ENCODE results near the gene ADAM12.
A peak's percentile ranks its signal among the peaks of the same experiment; 100 is the strongest.
"Not testable (repeated sequence)": the region's sequence is repeated elsewhere in the genome, so short reads cannot be mapped to it uniquely, and the experiment has no call there.

The ADAM12 gene

DNA sequence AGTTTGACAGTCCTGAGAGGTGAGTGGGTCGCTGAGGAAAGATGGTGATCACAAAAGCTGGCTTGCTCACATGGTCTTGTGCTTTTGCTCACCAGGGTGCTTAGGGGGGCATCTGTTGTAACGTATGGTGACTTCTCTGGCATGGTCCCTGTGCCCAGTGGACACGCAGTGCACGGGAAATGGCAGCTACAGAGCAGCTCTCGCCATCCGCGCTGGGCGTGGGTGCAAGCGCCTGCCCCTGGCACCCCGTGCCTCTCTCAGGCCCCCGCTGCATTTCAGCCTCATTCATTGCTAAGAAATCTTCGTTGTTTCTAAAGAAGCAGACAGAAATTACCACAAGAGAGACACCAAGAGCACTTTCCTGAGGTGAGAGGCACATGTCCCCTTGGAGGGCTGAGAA lies 390.7 kb downstream of the ADAM12 start:
- DNase-seq = no peak

DNA sequence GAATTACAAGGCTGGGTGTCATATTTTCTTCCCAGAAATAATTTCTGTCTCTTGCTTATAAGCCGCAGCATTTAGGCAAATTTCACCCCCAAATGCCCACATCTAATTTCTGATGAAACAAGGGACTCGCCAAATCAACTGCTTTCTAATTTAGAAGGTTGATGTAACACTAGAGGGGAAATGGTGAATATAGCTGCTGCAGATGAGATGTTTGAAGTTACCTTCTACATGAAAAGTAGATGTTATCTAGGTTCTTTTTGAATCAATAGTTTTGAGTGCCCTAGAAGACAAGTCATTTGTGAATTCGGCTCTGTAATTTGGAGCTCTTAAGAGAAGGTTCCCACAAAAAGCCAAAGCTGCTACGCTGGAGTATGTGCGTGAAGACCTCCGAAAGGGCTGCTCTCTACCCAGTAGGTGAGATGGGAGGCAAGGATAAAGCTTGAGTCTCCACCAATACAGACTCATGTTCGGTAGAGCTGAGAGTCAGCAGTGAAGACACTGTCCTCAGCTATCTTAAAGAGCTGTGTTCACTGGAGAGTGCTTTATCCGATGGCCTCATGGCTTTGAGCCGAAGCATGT lies 392.5 kb downstream of the ADAM12 start:
- DNase-seq = no peak

DNA sequence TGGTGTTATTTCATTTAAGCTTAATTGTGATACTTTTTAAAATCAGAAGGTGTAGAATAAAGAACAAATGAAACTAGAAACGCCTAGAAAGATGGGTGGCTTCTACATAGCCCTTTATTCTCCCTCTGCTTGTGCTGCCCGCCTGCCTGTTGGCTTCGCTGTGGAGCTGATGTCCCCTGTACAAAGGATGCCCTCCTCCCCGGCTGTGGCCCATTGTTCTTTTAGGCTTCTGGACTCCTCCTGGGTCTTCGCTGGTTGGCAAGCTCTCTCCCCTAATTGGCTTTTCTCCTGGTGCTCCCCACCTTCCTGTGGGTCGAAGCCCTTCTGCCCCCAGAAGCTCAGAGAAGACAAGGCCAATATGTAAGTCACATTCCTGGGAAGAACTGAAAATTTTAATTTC lies 393.7 kb downstream of the ADAM12 start:
- DNase-seq = no peak

DNA sequence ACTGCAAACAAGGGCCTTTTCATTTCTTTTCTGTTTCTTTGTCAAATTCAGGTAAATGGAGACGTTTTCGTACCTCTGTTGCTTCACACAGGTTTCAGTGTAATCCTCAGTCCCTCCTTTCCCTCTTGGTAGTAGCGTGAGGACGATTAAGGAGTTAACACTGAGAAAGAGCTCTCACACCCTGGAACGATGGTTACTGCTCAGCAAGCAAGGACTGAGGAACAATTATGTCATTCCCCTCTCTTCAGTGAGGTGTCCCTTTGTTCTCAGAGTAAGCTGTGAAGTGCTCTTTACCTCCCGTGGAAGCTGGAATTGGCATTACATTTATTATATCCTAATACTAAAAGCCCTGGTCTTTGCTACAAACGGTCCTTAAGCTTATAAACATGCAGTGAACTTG lies 396.0 kb downstream of the ADAM12 start:
- DNase-seq = no peak

DNA sequence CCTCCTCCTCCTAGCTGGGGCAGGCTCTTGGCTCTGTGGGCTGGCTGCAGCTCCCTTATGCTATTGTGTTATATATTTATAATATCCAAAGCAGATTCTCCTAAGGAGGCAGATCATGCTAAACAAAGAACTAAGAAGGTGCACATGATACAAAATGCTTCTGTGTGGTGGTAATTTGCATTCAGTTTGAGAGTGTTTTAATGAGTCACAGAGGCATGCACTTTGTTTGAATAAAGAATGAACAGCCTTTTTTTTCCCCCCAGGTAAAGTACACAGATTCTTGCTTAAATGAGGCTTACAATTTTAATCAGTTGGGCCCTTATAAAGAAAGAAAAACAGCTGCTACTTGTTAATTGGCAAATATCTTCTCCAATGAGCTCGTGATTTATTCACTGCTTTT lies 396.9 kb downstream of the ADAM12 start:
- no peak for DNase-seq

DNA sequence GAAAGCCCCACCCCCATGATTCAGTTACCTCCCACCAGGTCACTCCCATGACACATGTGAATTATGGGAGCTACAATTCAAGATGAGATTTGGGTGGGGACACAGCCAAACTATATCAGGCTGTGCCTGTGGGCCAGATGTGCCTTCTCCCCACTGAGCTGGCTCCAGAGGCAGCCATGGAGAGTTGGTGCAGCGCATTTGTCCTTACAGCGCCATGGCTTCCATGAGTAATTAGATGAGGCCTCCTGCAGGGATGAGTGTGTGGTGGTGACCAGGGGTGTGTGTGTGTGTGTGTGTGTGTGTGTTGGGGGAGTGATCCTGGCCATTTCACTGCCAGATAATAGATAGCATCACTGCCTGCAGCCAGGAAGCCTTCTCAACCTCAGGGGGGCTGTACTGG lies 397.3 kb downstream of the ADAM12 start:
- DNase-seq = no peak

DNA sequence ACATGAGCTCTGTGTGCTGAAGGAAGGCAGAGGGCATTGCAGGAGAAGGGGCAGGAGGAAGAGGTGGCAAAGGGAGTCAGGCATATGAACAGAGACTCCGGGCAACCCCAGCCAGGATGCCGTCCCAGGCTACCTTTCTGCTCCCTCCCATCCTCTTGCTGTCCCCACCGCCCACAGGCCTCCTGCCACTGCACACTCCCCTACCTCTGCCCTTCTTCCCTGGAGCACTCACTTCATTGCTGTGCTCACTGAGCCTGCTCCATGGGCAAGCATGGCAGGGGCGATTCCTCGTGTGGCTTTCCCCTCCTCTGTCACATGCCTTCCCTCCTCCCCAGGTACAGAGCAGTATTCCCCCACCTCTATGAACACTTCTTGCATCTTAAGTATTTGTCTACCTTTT lies 398.5 kb downstream of the ADAM12 start:
- DNase-seq = no peak

DNA sequence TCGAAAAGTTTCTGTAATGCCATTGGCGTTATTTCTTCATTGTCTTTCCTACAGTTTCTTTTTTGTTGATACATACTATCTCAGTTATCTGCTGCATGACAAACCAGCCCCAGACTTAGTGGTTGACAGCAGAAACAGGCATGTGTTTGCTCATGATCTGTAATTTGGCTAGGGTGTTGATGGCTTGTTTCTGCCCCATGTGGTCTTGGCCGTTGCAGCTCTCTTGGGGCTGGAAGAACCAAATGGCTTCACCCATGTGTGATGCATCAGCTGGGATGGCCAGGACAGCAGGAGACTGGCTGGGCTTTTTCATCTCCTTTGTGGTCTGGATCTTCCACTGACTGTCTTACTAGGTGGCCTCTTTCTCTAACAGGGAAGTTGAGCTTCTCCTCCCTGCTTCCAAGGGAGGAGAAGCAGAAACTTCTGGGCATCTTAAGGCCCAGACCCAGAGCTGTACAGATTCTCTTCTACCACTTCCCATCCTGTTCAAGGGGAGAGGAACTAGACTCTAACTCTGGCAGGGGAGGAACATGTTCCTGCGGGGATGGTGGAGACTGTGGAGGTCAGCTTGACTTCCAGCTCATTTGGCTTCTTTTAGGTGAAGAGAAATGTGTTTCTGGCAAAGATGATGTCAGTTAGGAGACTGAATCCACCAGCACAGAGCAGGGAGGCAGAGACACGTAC lies 402.6 kb downstream of the ADAM12 start:
- no peak for DNase-seq

DNA sequence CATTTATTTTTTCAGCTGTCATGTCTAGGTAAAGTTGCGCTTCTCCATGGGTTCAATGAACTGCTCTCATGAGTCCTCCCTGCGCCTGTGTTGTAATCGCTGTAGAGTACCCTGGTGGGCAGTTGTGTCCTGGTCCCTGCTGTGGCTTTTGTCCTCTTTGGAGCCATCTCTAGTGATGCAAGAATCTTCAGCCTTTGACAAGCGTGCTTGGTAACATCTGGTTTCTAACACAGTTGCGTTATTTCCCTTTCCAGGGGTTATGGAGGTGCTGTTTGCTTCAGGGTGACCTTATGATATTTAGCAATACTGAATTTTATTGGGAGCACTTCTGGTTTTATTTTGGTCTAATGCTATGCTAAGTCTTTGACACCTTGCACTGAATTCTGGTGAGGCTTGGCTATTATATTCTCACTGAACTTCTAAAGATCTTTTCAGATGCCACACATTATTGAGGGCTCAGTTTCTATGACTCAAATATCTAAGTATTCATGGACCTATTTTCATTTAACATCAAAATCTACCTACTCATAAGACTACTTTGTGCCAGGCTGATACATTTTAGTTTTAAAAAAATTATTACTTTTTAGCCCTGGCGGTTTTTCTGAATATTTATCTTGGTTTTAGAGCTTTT lies 403.3 kb downstream of the ADAM12 start:
- DNase-seq = no peak

DNA sequence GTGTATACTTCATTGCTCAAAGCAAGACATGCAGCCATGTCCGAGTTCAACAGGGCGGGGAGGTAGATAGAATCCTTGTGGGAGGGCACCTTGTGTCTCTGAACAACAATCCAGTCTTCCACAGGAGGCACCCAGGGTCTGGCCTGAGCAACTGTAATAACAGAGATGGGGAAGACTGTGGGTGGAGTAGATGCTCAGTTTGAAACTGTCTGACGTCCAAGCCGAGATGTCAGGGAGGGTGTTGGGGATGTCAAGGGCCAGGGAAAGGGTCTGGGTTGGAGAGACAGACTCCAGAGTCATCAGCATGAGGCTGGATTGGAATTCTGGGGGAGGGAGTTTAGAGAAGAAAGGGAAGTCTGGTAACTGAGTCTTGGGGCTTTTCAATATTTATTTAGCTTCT lies 403.9 kb downstream of the ADAM12 start:
- DNase-seq = no peak

DNA sequence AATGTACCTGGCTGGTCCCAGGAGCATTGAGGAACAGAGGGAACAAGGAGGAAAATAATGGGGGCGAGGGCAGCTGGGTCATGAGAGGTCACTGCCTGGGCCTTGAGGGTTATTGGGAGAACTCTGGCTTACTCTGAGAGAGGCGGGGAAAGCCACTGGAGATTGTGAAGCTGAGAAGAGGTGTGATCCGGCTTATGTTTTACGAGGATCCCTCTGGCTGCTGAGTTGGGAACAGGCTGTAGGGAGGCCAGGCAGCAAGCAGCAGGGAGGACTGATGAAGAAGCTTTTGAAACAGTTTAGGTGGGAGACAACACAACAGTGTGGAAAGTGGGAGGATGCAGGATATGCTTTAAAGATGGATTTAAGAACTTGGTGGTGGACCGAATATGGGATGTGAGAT lies 404.6 kb downstream of the ADAM12 start:
- no peak for DNase-seq

DNA sequence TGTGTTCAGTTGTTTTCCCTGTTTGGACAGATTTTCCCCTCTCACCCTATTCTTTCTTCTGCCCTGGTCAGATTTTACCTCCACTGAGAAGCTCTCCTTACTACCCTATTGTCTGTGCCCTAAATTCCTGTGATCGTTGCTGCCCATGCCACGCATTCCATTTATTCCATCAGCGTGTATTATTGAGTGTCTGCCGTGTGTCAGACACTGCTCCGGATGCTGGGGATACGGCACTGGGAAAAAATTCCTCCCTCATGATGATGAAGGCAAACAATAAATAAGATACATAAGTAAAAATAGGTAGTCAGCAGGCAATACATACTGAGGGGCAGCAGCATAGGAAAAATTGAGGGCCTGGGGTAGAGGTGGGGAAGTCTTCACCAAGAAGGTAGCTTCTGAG lies 405.1 kb downstream of the ADAM12 start:
- DNase-seq = no peak

DNA sequence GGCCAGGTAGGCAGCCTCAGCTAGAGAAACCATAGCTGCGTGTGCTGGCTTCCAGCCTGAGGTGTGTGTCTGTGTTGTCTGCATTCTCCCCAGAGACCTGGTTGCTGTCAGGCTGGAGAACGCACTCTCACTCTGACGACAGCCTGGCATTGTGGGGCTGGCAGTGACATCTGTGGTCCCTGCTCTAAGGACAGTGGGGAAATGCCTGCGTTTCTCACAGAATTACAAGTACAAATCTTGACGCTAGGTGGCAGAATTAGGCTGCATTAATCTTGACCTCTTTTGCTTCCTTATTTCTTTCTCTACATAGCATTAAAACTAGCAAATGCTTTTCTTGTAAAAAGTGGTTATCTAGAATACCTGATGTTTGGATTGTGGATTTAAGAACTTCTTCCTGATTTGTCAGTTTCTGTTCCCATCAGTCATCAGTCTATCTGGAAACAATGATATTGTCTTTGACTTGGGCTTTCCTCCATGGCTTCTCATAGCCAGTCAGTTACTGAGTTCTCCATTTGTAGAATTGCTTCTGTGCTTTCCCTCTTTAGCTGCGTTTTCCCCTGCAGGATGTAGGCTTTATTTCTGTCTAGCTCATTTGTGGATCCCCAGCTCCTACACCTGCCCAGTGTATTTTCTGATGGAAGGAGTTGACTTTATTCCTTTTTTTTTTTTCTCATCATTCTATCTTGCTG lies 405.9 kb downstream of the ADAM12 start:
- DNase-seq = peak in 1 of 2 donors; percentile 34

DNA sequence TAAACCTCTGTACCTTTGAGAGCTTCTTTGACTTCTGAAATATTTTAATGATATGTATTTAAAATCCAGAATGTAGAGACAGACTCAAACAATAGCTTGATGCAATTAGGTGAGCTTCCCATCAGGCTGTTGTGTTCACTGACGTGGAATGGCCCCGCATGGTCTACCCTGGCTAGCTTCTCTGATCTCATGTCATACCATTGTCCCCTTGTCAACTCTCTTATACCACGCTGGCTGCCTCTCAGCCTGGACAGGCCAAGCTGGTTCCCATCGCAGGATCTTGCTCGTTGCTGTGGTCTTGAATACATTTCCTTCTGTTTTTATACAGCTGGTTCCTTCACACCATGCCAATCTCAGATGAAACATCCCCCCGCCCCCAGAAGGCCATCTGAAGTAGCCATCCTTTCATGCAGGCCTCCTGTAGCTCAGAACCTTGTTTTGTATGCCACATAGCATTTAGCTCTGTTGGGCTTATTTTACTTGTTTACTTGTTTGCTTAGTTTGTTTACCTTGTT lies 407.7 kb downstream of the ADAM12 start:
- no peak for DNase-seq

DNA sequence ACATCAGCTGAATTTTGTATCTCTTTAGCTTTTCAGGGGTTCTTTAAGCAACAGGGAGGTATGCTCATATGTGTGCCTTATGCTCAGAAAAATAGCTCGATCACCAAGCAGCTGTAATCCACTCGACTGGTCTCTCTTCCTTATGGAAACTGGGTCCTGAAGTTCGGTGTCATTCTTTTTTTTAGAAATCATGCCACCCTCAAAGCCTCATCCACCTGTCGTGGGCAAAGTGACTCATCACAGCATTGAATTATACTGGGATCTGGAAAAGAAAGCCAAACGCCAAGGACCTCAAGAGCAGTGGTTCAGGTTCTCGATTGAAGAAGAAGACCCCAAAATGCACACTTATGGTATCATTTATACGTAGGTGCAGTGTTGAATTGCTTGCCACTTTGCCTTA lies 408.3 kb downstream of the ADAM12 start:
- no peak for DNase-seq

DNA sequence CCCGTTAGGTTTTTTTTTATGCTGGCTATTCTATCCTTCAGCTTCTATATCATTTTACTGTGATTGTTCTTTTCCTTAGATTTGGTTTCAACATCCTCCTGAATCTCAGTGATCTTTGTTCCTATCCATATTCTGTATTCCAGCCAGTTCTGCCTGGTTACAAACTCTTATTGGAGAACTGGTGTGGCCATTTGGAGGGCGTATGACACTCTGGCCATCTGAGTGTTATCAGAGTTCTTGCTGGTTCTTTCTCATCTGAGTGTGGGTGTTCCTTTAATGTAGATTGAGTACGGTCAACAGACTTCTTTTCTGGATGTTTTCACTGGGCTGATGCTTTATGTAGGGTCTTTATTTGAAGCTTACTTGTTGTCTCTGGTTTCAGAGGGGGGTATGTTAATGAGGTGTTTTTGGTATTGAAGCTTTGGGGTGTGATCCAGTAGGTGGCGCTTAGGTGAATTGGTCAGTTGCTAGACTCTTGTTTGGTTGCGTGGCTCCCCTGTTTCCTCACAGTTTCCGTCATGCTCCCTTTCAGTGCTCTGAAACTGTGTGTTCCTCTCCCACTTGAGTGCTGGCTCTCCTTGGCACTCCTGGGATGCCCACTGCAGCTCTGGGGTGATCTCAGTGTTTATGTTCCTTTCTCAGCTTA lies 411.2 kb downstream of the ADAM12 start:
- DNase-seq = no peak

DNA sequence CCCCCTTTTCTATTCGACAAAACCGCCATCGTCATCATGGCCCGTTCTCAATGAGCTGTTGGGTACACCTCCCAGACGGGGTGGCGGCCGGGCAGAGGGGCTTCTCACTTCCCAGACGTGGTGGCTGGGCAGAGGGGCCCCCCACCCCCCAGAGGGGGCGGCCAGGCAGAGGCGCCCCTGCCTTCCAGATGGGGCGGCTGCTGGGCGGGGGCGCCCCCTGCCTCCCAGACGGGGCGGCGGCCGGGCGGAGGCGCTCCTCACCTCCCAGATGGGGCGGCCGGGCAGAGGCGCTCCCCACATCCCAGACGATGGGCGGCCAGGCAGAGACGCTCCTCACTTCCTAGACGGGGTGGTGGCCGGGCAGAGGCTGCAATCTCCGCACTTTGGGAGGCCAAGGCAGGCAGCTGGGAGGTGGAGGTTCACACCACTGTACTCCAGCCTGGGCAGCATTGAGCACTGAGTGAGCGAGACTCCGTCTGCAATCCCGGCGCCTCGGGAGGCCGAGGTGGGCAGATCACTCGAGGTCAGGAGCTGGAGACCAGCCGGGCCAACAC lies 418.1 kb downstream of the ADAM12 start:
- not testable (repeated sequence) for DNase-seq

DNA sequence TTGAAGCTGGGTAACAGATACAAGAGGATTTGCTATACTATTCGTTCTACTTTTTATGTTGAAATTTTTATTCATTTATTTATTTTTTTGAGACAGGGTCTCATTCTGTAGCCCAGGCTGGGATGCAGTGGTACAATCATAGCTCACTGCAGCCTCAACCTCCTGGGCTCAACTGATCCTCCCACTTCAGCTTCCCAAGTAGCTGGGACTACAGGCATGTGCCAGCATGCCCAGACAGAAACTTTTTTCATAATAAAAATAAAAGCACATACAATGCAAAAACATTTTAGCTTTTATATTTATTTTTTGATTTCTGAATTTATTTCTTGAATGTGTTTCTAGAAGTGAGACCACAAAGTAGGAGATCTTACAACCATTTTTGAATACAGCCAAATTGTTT lies 420.7 kb downstream of the ADAM12 start:
- no peak for DNase-seq

DNA sequence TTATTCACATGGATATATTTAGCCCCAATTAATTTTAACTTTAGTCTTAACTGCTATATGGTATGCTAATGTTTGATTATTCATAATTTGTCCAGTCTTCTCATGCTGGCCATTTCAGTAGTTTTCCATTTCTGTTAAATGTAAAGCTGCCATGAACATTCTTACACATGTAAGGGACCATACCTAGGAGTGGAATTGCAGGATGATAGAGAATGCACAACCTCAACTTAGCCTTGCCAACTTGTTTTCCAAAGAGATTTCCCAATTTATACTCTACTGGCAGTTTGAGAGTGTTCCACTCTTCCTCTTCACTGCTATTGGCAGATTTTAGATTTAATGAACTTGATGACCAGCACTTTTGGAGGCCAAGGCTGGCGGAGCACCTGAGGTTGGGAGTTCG lies 423.7 kb downstream of the ADAM12 start:
- DNase-seq = no peak

Measured in stimulated activated CD4-positive, alpha-beta T cell treated with anti-CD3 and anti-CD28 coated beads, Interleukin-2, amount 100 ng/mL, for 48 hours (primary cell).